ENCODE measurements around the gene ANKMY2.

ANKMY2 gene

DNA sequence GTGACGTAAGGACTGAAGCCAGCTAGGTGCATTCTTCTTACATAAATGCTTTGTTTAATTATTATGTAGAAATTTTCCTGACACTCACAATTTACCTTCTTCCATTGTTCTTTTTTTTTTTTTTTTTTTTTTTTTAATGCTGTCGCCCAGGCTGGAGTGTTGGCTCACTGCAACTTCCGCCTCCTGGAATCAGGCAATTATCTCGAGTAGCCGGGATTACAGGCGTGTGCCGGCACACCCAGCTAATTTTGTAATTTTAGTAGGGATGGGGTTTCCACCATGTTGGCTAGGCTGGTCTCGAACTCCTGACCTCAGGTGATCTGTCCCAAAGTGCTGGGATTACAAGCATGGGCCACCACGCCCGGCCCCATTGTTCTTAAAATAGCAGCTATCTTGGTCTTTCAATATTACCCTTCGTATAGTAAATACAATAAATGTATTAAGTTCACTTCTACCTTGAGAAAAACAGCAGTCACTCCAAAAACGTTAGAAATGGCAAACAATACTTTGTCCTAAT is 32.5 kb upstream of the ANKMY2 start:
- no peak overlapping the region for H3K27ac ChIP-seq
- TF ChIP-seq, protein P1, sequence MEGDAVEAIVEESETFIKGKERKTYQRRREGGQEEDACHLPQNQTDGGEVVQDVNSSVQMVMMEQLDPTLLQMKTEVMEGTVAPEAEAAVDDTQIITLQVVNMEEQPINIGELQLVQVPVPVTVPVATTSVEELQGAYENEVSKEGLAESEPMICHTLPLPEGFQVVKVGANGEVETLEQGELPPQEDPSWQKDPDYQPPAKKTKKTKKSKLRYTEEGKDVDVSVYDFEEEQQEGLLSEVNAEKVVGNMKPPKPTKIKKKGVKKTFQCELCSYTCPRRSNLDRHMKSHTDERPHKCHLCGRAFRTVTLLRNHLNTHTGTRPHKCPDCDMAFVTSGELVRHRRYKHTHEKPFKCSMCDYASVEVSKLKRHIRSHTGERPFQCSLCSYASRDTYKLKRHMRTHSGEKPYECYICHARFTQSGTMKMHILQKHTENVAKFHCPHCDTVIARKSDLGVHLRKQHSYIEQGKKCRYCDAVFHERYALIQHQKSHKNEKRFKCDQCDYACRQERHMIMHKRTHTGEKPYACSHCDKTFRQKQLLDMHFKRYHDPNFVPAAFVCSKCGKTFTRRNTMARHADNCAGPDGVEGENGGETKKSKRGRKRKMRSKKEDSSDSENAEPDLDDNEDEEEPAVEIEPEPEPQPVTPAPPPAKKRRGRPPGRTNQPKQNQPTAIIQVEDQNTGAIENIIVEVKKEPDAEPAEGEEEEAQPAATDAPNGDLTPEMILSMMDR (conservative IDR thresholded peaks at IDR 0.05): no peak

- no peak overlapping the region for H3K27ac ChIP-seq
- TF ChIP-seq, protein P1 (conservative IDR thresholded peaks at IDR 0.05): no peak
- no peak for TF ChIP-seq ZFX (IDR thresholded peaks at IDR 0.05)
These were observed 29.7 kb upstream of the ANKMY2 start for GRCh38 chr7:16675277-16675676.

DNA sequence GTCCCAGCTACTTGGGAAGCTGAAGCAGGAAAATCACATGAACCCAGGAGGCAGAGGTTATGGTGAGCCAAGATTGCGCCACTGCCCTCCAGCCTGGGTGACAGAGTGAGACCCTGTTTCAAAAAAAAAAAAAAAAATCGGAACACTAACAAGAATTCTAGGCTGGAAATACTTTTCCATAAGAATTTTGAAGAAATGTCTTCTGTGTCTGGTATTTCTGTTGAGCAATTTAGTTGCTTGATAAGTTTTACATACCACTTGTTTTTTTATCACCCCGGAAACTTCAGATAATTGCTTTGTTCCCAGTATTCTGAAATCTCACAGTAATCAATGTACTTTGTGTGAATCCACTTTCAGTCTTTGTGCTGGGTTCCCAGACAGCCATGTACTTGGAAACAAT is 26.3 kb upstream of the ANKMY2 start:
- TF ChIP-seq, protein P1 (conservative IDR thresholded peaks at IDR 0.05): no peak
- no peak for TF ChIP-seq ZFX (IDR thresholded peaks at IDR 0.05)
- H3K27ac ChIP-seq: no peak overlapping the region

DNA sequence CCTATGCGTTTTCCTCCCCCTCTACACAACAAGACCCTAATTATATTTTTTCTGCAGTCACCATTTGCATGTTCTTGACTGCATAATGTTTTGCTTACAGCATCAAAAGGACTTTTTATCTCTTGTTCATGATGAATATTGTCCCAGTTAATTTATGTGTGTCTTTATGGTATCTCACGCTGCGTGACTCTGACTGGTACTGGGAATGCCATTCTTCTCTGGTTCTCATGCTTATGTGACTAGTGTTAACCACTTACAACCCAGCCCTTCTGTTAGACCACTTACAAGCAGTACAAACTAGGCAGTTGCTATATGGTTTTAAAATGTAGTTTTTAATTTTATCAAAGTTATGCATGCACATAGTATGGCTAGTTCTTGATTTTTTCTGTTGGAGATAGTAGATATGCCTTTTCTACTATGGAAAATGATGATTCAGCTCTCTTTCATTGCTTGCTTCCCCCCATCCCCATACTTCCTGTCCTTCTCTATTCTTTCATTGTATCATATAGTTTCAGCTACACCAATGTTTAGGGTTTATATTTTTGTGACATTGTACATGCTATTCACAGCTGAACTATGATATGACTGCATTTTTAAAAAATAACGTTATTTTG is 25.3 kb upstream of the ANKMY2 start:
- no peak for TF ChIP-seq ZFX (IDR thresholded peaks at IDR 0.05)
- TF ChIP-seq, protein P1 (conservative IDR thresholded peaks at IDR 0.05): no peak
- no peak overlapping the region for H3K27ac ChIP-seq

DNA sequence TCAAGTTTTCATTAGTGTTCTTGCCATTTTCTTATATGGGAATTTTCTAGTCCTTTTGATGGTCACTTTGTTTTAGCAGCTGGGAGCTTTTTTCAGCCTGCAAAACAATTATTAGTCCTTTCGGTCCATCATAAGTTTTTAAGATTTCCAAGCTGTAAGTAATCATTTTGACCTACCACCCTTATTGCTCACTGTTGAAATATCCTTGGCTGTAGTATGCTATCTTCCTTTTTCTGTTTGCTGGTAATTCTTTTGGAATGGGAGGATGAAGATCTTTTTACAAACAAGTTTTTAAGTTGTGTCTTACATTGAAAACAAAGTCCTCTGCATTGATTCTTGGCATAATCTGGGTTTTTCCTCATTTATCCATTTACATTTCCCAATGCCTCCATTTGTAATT is 24.5 kb upstream of the ANKMY2 start:
- TF ChIP-seq, protein P1 (conservative IDR thresholded peaks at IDR 0.05): no peak
- no peak for TF ChIP-seq ZFX (IDR thresholded peaks at IDR 0.05)
- H3K27ac ChIP-seq: no peak overlapping the region

GRCh38 chr7:16669581-16669980 is 24.0 kb upstream of the ANKMY2 start:
- H3K27ac ChIP-seq: no peak overlapping the region

DNA sequence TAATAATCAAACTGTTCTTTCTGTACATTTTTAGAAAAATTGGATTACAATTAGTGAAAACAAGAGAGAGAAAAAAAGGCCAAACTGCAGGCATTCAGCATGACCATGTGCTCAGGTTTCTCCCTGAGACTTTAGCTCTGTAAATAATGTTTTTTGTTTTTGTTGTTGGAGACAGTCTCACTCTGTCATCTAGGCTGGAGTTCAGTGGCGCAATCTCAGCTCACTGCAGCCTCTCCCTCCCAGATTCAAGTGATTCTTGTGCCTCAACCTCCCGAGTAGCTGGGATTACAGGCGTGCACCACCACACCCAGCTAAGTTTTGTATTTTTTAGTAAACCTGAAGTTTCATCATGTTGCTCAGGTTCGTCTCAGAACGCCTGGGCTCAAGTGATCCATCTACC is 23.4 kb upstream of the ANKMY2 start:
- peak overlapping the region; percentile 42; the same call in 1 of the 2 replicates for H3K27ac ChIP-seq
- no peak for TF ChIP-seq ZFX (IDR thresholded peaks at IDR 0.05)
- TF ChIP-seq, protein P1 (conservative IDR thresholded peaks at IDR 0.05): no peak

More at GRCh38 chr7:16669581-16669980, 24.0 kb upstream of the ANKMY2 start:
- no peak for TF ChIP-seq ZFX (IDR thresholded peaks at IDR 0.05)
- TF ChIP-seq, protein P1 (conservative IDR thresholded peaks at IDR 0.05): no peak

All from C4-2B (cell line).